Loucy (cell line): ENCODE measurements around the gene ADCY7.

Experiments
- H2AFZ ChIP-seq: fragments of 200-600 bp; sonication (generic); 2 replicates; pipeline ENCODE4 v1.6.0; 2016; ENCODE audit warnings: antibody characterized with exemption, mild to moderate bottlenecking, low read length, moderate library complexity
- H3F3A ChIP-seq: fragments of 200-600 bp; 2 replicates; pipeline ENCODE4 v1.6.0; 2016; ENCODE audit warnings: antibody characterized with exemption, low read depth, mild to moderate bottlenecking
- H3K27me3 ChIP-seq: fragments of 200-600 bp; sonication (generic); 2 replicates; pipeline ENCODE4 v1.6.1; 2014; ENCODE audit warnings: low read length, mild to moderate bottlenecking; ENCODE audit not compliant: insufficient read depth, poor library complexity, severe bottlenecking
- H3K36me3 ChIP-seq: fragments of 200-600 bp; sonication (generic); 2 replicates; pipeline ENCODE4 v1.6.1; 2016; ENCODE audit warnings: low read length; ENCODE audit not compliant: insufficient read depth
- H3K4me1 ChIP-seq: fragments of 200-600 bp; sonication (generic); 2 replicates; pipeline ENCODE4 v1.5.1; 2014; ENCODE audit warnings: low read length, mild to moderate bottlenecking; ENCODE audit not compliant: insufficient read depth, poor library complexity, severe bottlenecking
- H3K4me2 ChIP-seq: fragments of 200-600 bp; sonication (generic); 2 replicates; pipeline ENCODE4 v1.6.0; 2014; ENCODE audit warnings: antibody characterized with exemption, low read length, low read depth, mild to moderate bottlenecking; ENCODE audit not compliant: poor library complexity, severe bottlenecking
- H3K4me3 ChIP-seq: fragments of 200-600 bp; sonication (generic); 2 replicates; pipeline ENCODE4 v1.5.1; 2014; ENCODE audit warnings: low read length, mild to moderate bottlenecking, mixed read lengths; ENCODE audit not compliant: poor library complexity, severe bottlenecking
- H3K79me2 ChIP-seq: fragments of 200-600 bp; sonication (generic); 2 replicates; pipeline ENCODE4 v1.6.1; 2014; ENCODE audit warnings: low read length; ENCODE audit not compliant: insufficient read depth
- H3K9ac ChIP-seq: fragments of 200-600 bp; sonication (generic); 2 replicates; pipeline ENCODE4 v1.6.0; 2014; ENCODE audit warnings: mild to moderate bottlenecking, low read depth, low read length, moderate library complexity; ENCODE audit not compliant: poor library complexity, severe bottlenecking
- H3K9me2 ChIP-seq: fragments of 200-600 bp; sonication (generic); replicated peaks from 2 replicates; pipeline ENCODE4 v1.6.1; 2016; ENCODE audit warnings: low read depth, low read length, mixed read lengths
- H3K9me3 ChIP-seq: fragments of 200-600 bp; sonication (generic); 2 replicates; pipeline ENCODE4 v1.6.1; 2014; ENCODE audit warnings: mild to moderate bottlenecking, antibody characterized with exemption, low read length, low read depth; ENCODE audit not compliant: insufficient read depth
- H4K20me1 ChIP-seq: fragments of 200-600 bp; sonication (generic); 2 replicates; pipeline ENCODE4 v1.6.0; 2014; ENCODE audit warnings: antibody characterized with exemption, low read length, mild to moderate bottlenecking; ENCODE audit not compliant: insufficient read depth, poor library complexity, severe bottlenecking
- EZH2phosphoT487 ChIP-seq: fragments of 200-600 bp; IDR thresholded peaks from 2 replicates; pipeline ENCODE4 v1.6.1; 2018; ENCODE audit warnings: antibody characterized with exemption, mild to moderate bottlenecking, moderate library complexity, borderline replicate concordance
- TF ChIP-seq, protein P1 (sequence below): fragments of 200-600 bp; sonication (generic); conservative IDR thresholded peaks from 2 replicates; pipeline ENCODE4 v1.5.1; 2014; ENCODE audit warnings: mild to moderate bottlenecking, antibody characterized with exemption, low read length

ADCY7 gene

DNA sequence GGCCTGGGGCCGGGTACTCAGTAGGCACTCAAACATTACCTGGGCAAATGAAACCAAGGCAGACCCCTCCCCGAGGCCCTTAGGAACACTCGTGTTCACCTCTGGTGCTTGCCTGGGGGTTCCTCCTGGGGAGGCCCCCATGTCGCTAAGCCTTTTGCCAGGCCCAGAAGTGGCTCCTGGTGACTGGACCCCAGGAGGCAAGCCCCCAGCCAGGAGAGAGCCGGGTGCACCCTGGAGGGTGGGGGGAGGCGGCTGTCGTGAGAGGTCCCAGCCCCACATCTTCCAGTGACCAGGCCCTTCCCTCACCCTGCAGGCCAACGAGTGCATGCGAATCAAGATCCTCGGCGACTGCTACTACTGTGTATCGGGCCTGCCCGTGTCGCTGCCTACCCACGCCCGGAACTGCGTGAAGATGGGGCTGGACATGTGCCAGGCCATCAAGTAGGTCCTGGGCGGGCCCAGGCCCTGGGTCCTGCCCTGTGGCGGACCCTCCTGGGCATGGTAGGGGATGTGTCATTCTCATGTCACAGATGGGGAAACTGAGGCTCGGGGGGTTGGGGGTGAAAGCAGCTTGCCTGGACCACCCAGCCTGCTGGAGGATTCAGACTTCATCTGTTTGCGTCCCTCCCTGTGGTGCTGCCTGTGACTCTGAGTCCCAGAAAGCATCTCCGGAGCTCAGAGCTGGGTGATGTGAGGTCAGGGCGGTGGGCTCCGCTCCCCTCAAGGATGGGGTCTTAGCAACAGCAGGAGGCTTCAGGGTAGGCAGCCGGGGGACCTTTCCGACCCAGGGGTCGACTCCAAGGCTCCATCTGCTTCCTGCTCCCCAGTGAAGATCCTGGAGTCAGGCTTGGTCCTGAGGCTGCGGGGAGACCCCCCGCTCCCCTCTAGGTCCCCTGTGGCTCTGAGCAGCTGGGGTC lies 32.5 kb downstream of the ADCY7 start:
- H3K4me3 ChIP-seq: no peak overlapping the region
- no peak overlapping the region for H3K4me2 ChIP-seq
- no peaks in the 10 kb centered on the region for H3K9me2 ChIP-seq
- TF ChIP-seq, protein P1, sequence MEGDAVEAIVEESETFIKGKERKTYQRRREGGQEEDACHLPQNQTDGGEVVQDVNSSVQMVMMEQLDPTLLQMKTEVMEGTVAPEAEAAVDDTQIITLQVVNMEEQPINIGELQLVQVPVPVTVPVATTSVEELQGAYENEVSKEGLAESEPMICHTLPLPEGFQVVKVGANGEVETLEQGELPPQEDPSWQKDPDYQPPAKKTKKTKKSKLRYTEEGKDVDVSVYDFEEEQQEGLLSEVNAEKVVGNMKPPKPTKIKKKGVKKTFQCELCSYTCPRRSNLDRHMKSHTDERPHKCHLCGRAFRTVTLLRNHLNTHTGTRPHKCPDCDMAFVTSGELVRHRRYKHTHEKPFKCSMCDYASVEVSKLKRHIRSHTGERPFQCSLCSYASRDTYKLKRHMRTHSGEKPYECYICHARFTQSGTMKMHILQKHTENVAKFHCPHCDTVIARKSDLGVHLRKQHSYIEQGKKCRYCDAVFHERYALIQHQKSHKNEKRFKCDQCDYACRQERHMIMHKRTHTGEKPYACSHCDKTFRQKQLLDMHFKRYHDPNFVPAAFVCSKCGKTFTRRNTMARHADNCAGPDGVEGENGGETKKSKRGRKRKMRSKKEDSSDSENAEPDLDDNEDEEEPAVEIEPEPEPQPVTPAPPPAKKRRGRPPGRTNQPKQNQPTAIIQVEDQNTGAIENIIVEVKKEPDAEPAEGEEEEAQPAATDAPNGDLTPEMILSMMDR: no peak
- no peak for TF ChIP-seq EZH2phosphoT487
- no peaks in the 10 kb centered on the region for H3K9me3 ChIP-seq
- no peaks in the 10 kb centered on the region for H4K20me1 ChIP-seq
- H3K79me2 ChIP-seq: no peaks in the 10 kb centered on the region
- H3F3A ChIP-seq: no peaks in the 10 kb centered on the region
- no peaks in the 10 kb centered on the region for H3K27me3 ChIP-seq
- no peaks in the 10 kb centered on the region for H3K4me1 ChIP-seq
- no peak overlapping the region for H2AFZ ChIP-seq
- peaks cover 80% of the 10 kb centered on the region; the same call in 1 of the 2 replicates for H3K36me3 ChIP-seq
- no peak overlapping the region for H3K9ac ChIP-seq

DNA sequence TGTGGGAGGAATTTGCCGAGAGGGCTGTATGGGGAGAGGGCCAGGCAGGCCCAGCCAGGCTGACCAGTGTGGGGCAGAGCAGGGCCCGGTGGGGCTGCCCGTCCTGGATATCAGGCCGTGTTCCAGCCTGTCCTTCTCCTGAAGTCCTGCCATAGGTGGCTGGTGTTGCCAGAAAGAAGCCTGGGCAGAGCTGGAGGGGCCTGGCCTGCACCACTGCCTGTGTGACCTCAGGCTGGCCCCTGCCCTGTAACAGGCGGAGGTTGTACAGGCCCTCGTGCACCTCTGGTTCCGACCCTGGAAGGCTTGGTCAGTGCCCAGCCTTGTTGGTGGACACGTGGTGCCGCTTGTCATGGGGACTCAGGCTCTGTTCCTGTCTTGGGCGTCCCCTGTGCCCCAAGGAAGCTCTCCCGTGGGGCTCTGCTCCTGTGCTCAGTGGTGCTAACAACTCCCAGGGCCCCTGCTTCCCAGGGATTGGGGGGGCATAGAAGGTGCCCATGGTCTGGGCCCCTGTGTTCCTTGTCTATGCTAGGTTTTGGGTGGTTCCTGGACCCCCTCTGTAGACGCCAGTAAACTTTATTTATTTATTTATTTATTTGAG lies 33.3 kb downstream of the ADCY7 start:
- no peak overlapping the region for H3K4me3 ChIP-seq
- H3K79me2 ChIP-seq: no peaks in the 10 kb centered on the region
- H3K36me3 ChIP-seq: peaks cover 79% of the 10 kb centered on the region; the same call in 1 of the 2 replicates
- H3K9ac ChIP-seq: no peak overlapping the region
- no peak for TF ChIP-seq EZH2phosphoT487
- TF ChIP-seq, protein P1: no peak
- no peak overlapping the region for H3K4me2 ChIP-seq
- H3K9me3 ChIP-seq: no peaks in the 10 kb centered on the region
- H4K20me1 ChIP-seq: no peaks in the 10 kb centered on the region
- H3K9me2 ChIP-seq: no peaks in the 10 kb centered on the region
- H3F3A ChIP-seq: no peaks in the 10 kb centered on the region
- no peak overlapping the region for H2AFZ ChIP-seq
- H3K4me1 ChIP-seq: no peaks in the 10 kb centered on the region
- no peaks in the 10 kb centered on the region for H3K27me3 ChIP-seq

DNA sequence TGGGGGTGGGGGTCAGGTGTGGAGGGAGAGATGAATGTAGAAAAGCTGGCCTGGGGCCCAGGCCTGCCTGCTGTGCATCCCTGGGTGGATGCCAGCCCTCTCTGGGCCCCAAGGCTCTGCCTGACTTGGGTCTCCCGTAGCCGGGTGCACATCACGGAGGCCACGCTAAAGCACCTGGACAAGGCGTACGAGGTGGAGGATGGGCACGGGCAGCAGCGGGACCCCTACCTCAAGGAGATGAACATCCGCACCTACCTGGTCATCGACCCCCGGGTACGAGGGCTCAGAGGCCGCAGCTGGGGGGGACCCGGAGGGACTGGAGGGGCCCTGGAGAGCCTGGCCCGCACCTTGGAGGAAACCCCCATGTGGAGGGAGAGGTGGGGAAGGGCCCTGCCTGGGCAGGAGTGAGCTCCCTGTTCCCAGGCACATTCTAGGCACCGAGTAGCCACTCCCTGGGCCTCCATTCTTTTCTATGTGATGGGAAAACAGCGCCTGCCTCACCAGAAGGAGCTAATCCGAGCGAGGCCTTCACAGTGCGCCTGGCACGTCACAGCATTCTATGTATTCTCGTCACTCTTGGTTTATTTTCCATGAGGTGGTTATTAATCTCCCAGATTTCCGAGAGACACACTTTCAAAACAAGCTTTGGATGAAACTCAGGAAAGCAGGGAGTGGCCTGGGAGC lies 34.7 kb downstream of the ADCY7 start:
- Histone ChIP-seq H3K9me3 (no peaks in the 10 kb centered on the region), H4K20me1 (no peaks in the 10 kb centered on the region), H3K4me1 (no peaks in the 10 kb centered on the region), H3K9ac (no peak overlapping the region), H3K79me2 (no peaks in the 10 kb centered on the region), H2AFZ (no peak overlapping the region), H3K9me2 (no peaks in the 10 kb centered on the region), H3F3A (no peaks in the 10 kb centered on the region), H3K4me3 (no peak overlapping the region), H3K4me2 (no peak overlapping the region), H3K36me3 (peaks cover 77% of the 10 kb centered on the region; the same call in 1 of the 2 replicates), H3K27me3 (no peaks in the 10 kb centered on the region)
- no peak for TF ChIP-seq EZH2phosphoT487
- TF ChIP-seq, protein P1: no peak
